Kidney epithelial cell (primary cell): ENCODE measurements around the gene POP5. TPM values are rescaled to one million over a fixed set of nuclear protein-coding genes. Genes with fewer than 3 reads are reported as not detected.
A peak's percentile ranks its signal among the peaks of the same experiment; 100 is the strongest.

Experiments used
- DNase-seq: peaks from one replicate; pipeline ENCODE4 v3.0.0-alpha.2; 2010; ENCODE audit warnings: low read depth
- H3K27me3 ChIP-seq: 2 replicates; pipeline ENCODE4 v1.6.0; 2011; ENCODE audit warnings: low read length; ENCODE audit not compliant: control insufficient read depth, insufficient read depth
- H3K36me3 ChIP-seq: 2 replicates; pipeline ENCODE4 v1.5.1; 2011; ENCODE audit warnings: low read length; ENCODE audit not compliant: control insufficient read depth, insufficient read depth
- H3K4me3 ChIP-seq: 2 replicates; pipeline ENCODE4 v1.5.1; 2011; ENCODE audit warnings: low read depth, mild to moderate bottlenecking, control low read depth, low read length
- CTCF ChIP-seq: IDR thresholded peaks from 2 replicates; pipeline ENCODE4 v1.5.1; 2011; ENCODE audit warnings: mild to moderate bottlenecking, moderate library complexity, low read length, control low read depth, inconsistent platforms; ENCODE audit not compliant: insufficient read depth, poor library complexity, severe bottlenecking
- total RNA-seq: library from RNA; depleted of rRNA; stranded (reverse); fragments of >200 nt; gene quantifications from 2 replicates; pipeline ENCODE4 v1.2.3, GENCODE V29; 2015

POP5 gene
- total RNA-seq, 1 donor from 2014 or later, result 47.8 TPM

DNA sequence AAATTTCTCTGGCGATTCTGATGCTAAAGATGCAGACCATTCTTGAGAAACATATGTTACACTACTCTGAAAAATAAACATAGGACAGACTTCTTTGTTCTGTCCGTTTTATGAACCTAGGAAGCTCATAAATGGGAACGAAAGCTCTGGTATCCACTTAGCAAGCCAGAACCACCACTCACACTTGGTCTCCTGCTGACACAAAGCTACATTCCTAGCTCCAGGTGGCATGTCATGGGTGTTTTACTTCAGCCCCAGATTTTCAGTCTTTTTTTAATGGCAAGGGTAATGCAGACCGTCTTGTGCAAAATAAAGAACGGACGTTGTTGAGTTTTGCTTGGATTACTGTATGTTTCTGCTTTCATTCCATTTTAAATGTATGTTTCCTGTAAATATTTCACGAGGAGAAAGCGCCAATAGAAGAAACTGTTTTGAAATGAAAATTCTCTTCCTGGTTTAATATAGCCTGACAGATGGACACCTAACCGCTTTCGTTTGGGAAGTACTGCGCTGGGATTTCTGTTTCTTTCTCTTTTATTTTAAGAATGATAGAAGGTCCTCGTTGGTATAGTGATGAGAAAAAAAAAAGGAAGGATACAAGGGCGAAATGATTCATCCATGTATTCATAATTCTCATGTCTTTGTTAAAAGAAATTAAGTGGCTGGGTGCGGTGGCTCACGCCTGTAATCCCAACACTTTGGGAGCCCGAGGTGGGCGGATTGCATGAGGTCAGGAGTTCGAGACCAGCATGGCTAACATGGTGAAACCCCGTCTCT, 51.4 kb downstream of the POP5 start:
- DNase-seq, result no peak
- peak overlapping the region; percentile 98 for H3K4me3 ChIP-seq
- peak; percentile 15 for TF ChIP-seq CTCF
- H3K36me3 ChIP-seq, result no peaks in the 10 kb centered on the region
- H3K27me3 ChIP-seq, result no peaks in the 10 kb centered on the region

DNA sequence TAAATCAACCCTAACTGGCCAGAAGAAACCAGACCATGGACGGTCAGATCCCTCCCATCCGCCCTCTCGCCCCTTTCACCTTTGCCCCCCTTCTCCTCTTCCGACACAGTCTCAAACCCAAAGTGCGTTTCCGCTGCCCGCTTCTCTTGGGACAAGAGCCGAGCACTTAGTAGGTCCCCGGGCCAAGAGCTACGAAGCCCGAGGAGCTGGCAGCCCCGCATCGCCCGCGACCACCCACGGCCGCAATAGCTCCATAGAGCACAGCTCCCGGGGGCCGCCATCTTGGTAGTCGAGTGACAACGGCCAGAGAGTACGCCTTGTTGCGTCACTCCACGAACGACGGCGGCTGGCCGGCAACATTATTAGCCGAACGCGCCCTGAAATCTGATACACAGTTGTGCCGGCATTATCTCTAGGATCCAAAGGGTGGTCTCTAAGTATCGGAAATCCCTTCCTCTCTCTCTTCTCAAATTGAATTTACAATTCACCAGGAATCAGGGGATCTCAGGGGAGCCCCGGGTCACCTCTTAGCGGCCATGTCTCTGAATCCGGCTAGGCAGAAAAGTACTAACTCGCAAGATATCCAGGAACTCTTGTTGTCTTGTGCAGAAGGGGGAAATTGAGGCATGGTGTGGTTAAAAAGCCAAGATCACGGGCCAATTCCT, 52.2 kb downstream of the POP5 start, which contains the start of gene COQ5:
Gene COQ5 (minus strand): TSS at position 298 of the 665 bp plus-strand sequence. CDS start 17 bp downstream, at position 281.
- no peaks in the 10 kb centered on the region for H3K36me3 ChIP-seq
- no peaks in the 10 kb centered on the region for H3K27me3 ChIP-seq
- peak; percentile 28 for DNase-seq
- peak within 1 kb of the TSS; percentile 98 for H3K4me3 ChIP-seq
- no peak for TF ChIP-seq CTCF

Other genes starting within 250 kb of the POP5 start
- 3.6 and 8.1 TPM in 2 replicates for gene MSI1, start 212.2 kb downstream of the POP5 start, total RNA-seq
- 561 and 615 TPM in 2 replicates for gene COX6A1, start 143.3 kb downstream of the POP5 start, total RNA-seq
- gene TRIAP1, start 135.0 kb downstream of the POP5 start, total RNA-seq, result 43.4 and 57.1 TPM in 2 replicates
- 22.5 and 25.7 TPM in 2 replicates for gene GATC, start 135.0 kb downstream of the POP5 start, total RNA-seq
- gene SRSF9, start 111.7 kb downstream of the POP5 start, total RNA-seq, result 76.3 and 94.7 TPM in 2 replicates
- 380 and 381 TPM in 2 replicates for gene DYNLL1, start 85.3 kb downstream of the POP5 start, total RNA-seq
- gene COQ5, start 52.2 kb downstream of the POP5 start, total RNA-seq, result 29.2 and 30.6 TPM in 2 replicates
- gene RNF10, start 47.0 kb downstream of the POP5 start, total RNA-seq, result 117 and 124 TPM in 2 replicates
- not detected in 2 replicates for gene CABP1, start 59.2 kb upstream of the POP5 start, total RNA-seq
- gene MLEC, start 105.7 kb upstream of the POP5 start, total RNA-seq, result 78.0 and 82.3 TPM in 2 replicates
- gene UNC119B, start 129.1 kb upstream of the POP5 start, total RNA-seq, result 22.8 and 29.4 TPM in 2 replicates
- gene ACADS, start 144.4 kb upstream of the POP5 start, total RNA-seq, result 15.9 and 20.0 TPM in 2 replicates